ENCODE data around the gene RNF187.

RNF187 gene

GRCh38 chr1:228488818-228489674 is 1.9 kb downstream of the RNF187 start:
- no peaks in the 10 kb centered on the region for H3K9me3 ChIP-seq (ENCODE audit: control insufficient read depth, low read length)
- no peak overlapping the region for H2BK15ac ChIP-seq (ENCODE audit: low read depth, poor library complexity, severe bottlenecking)
- peaks cover 43% of the 10 kb centered on the region for H3K79me1 ChIP-seq (replicated peaks; ENCODE audit: low read length, poor library complexity, severe bottlenecking)
- no peak overlapping the region for H4K91ac ChIP-seq (ENCODE audit: low read length)
- H3K27me3 ChIP-seq (ENCODE audit: control insufficient read depth in 1 of 2, insufficient read depth in 1 of 2, low read length in 2 of 2) = no peaks in the 10 kb centered on the region
- H3K4me1 ChIP-seq (ENCODE audit: control insufficient read depth, insufficient read depth, low read depth, low read length) = peaks cover 21% of the 10 kb centered on the region
- no peak overlapping the region for H3K27ac ChIP-seq (ENCODE audit: low read length, poor library complexity, severe bottlenecking)
- peak overlapping the region in 1 of 2 experiments; percentile 97 for H3K4me3 ChIP-seq (ENCODE audit: insufficient read depth in 1 of 2, low read depth in 1 of 2, low read length in 2 of 2)
- peak overlapping the region in 1 of 2 experiments; percentile 27 for H3K23ac ChIP-seq (ENCODE audit: low read length in 2 of 2)
- H3K18ac ChIP-seq (ENCODE audit: low read depth in 1 of 2, low read length in 2 of 2) = no peak overlapping the region
- H3K36me3 ChIP-seq (ENCODE audit: control insufficient read depth in 1 of 2, insufficient read depth in 2 of 2, low read depth in 1 of 2, low read length in 2 of 2) = peaks cover 38 to 43% of the 10 kb centered on the region in 2 experiments
- H3K4ac ChIP-seq (ENCODE audit: low read depth in 1 of 2, low read length in 2 of 2) = peak overlapping the region in 1 of 2 experiments; percentile 9
- no peak overlapping the region for H2BK120ac ChIP-seq (ENCODE audit: low read depth, low read length)
- H3K14ac ChIP-seq (ENCODE audit: low read length in 2 of 2) = no peak overlapping the region
- peak overlapping the region; percentile 99 for H3K9ac ChIP-seq (ENCODE audit: low read length)
- DNase-seq = no peak
- no peak overlapping the region for H4K8ac ChIP-seq (ENCODE audit: low read length)
- no peak overlapping the region for H2AFZ ChIP-seq (ENCODE audit: low read depth, low read length)
- H2BK12ac ChIP-seq (ENCODE audit: low read length in 2 of 2) = peak overlapping the region in 1 of 2 experiments; percentile 64
- peak overlapping the region; percentile 64 for H3K4me2 ChIP-seq (ENCODE audit: low read length, poor library complexity, severe bottlenecking)
- no peak overlapping the region for H2AK5ac ChIP-seq (ENCODE audit: low read length, severe bottlenecking)
- WGBS = 95% methylated on average over 7 of the region's 9 CpGs
- H2BK5ac ChIP-seq (ENCODE audit: low read depth, low read length, poor library complexity, severe bottlenecking) = no peak overlapping the region

DNA sequence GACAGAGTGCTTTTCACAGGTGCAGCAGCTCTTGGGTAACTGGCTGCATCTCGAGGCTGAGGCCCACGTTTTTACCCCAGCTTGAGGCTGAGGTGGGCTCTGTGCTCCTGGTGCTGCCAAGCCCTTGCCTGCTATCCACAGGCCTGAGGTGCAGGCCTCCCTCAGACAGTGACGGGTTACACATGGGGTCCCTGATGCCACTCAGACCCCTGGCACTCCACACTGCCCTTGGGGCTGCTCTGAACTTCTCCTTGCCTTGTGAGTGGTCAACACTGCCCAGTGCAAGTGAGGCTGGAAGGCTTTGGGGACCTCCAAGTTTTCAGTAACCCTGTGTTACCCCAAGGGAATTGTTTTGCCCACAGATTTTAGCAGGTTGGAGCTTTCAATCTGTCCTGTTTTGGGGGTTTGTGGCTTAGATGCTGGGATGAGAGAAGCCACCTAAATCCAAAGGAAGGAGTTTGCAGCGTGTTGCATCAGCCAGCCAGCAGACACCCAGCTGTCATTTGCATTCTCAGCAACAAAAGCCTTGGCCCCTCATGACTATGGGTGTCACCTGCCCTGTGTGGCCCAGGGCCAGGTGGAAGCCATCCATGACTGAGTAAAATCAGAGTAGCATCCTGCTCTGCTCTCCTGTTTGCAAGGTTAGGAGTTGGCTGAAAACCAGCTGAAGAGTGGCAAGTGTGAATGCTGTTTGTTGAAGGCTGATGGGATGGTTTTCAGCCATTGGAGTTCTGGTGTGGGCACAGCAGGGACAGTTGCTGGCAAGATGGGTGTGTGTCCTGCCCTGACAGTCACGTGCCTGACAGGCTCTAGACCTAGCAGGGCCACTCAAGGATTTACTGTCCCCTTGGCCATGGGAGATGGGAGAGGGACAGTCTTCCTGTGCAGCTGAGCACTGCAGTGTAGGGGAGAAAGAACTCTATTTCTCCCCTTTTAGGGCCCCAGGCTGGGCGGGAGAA is 3.2 kb downstream of the RNF187 start:
- H4K91ac ChIP-seq (ENCODE audit: low read length) = peak overlapping the region; percentile 43
- H2AK5ac ChIP-seq (ENCODE audit: low read length, severe bottlenecking) = no peak overlapping the region
- H3K14ac ChIP-seq (ENCODE audit: low read length in 2 of 2) = peak overlapping the region in 1 of 2 experiments; percentile 74
- no peak overlapping the region for H2BK120ac ChIP-seq (ENCODE audit: low read depth, low read length)
- no peak overlapping the region for H3K9ac ChIP-seq (ENCODE audit: low read length)
- peaks cover 43% of the 10 kb centered on the region for H3K79me1 ChIP-seq (replicated peaks; ENCODE audit: low read length, poor library complexity, severe bottlenecking)
- H3K27ac ChIP-seq (ENCODE audit: low read length, poor library complexity, severe bottlenecking) = no peak overlapping the region
- H3K36me3 ChIP-seq (ENCODE audit: control insufficient read depth in 1 of 2, insufficient read depth in 2 of 2, low read depth in 1 of 2, low read length in 2 of 2) = peaks cover 51 to 56% of the 10 kb centered on the region in 2 experiments
- no peak overlapping the region for H2AFZ ChIP-seq (ENCODE audit: low read depth, low read length)
- no peaks in the 10 kb centered on the region for H3K9me3 ChIP-seq (ENCODE audit: control insufficient read depth, low read length)
- H3K27me3 ChIP-seq (ENCODE audit: control insufficient read depth in 1 of 2, insufficient read depth in 1 of 2, low read length in 2 of 2) = no peaks in the 10 kb centered on the region
- H3K4ac ChIP-seq (ENCODE audit: low read depth in 1 of 2, low read length in 2 of 2) = no peak overlapping the region
- peak; percentile 29 for DNase-seq
- peaks cover 21% of the 10 kb centered on the region for H3K4me1 ChIP-seq (ENCODE audit: control insufficient read depth, insufficient read depth, low read depth, low read length)
- peak overlapping the region in 1 of 2 experiments; percentile 29 for H2BK12ac ChIP-seq (ENCODE audit: low read length in 2 of 2)
- H3K4me2 ChIP-seq (ENCODE audit: low read length, poor library complexity, severe bottlenecking) = no peak overlapping the region
- no peak overlapping the region for H2BK5ac ChIP-seq (ENCODE audit: low read depth, low read length, poor library complexity, severe bottlenecking)
- H4K8ac ChIP-seq (ENCODE audit: low read length) = peak overlapping the region; percentile 65
- H3K23ac ChIP-seq (ENCODE audit: low read length in 2 of 2) = no peak overlapping the region
- 96% methylated on average over 6 of the region's 6 CpGs for WGBS
- H2BK15ac ChIP-seq (ENCODE audit: low read depth, poor library complexity, severe bottlenecking) = no peak overlapping the region
- H3K4me3 ChIP-seq (ENCODE audit: insufficient read depth in 1 of 2, low read depth in 1 of 2, low read length in 2 of 2) = no peak overlapping the region
- H3K18ac ChIP-seq (ENCODE audit: low read depth in 1 of 2, low read length in 2 of 2) = no peak overlapping the region

DNA sequence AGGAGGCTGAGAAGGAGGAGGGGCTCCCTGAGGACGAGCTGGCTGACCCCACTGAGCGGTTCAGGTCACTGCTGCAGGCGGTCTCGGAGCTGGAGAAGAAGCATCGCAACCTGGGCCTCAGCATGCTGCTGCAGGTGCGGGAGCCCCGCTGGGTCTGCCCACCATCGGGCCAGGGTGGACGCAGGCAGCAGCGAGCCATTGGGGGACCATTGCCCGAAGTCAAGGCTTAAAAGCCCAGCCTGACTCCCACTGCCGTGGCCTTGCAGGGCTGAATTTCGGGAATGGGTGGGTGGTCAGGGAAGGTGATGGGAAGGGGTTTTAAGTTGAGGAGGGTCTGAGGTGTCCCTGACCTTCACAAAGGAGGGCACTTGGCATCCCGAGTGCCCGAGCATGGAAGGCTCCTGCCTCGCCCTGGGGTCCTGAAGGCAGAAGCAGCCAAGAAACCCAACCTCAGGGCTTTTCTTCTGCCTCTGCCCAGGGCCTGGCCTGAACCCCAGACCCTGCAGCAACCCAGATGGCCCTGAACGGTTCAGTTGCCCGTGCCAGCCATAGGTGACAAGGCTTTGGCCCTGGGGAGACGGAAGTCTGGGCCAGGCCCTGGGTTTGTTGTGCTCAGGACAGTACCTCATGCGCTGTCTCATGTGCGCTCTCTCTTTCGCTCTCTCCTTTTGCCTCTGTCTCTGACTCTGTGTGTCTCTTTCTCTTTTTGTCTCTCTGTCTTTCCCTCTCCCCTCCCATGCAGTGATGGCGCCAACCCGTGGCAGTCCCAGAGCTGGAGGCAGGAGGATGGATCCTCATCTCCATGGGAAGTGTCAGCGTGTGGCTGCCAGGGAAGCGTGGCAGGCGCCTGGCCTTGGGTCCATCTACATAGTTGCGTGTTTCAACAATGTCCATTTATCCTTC is 6.2 kb downstream of the RNF187 start:
- no peaks in the 10 kb centered on the region for H3K27me3 ChIP-seq (ENCODE audit: control insufficient read depth in 1 of 2, insufficient read depth in 1 of 2, low read length in 2 of 2)
- no peak overlapping the region for H3K4me3 ChIP-seq (ENCODE audit: insufficient read depth in 1 of 2, low read depth in 1 of 2, low read length in 2 of 2)
- H2BK5ac ChIP-seq (ENCODE audit: low read depth, low read length, poor library complexity, severe bottlenecking) = no peak overlapping the region
- H2AFZ ChIP-seq (ENCODE audit: low read depth, low read length) = no peak overlapping the region
- DNase-seq = no peak
- H3K9ac ChIP-seq (ENCODE audit: low read length) = no peak overlapping the region
- no peak overlapping the region for H2BK120ac ChIP-seq (ENCODE audit: low read depth, low read length)
- peaks cover 12% of the 10 kb centered on the region for H3K4me1 ChIP-seq (ENCODE audit: control insufficient read depth, insufficient read depth, low read depth, low read length)
- H2BK12ac ChIP-seq (ENCODE audit: low read length in 2 of 2) = no peak overlapping the region
- no peak overlapping the region for H3K18ac ChIP-seq (ENCODE audit: low read depth in 1 of 2, low read length in 2 of 2)
- H3K4me2 ChIP-seq (ENCODE audit: low read length, poor library complexity, severe bottlenecking) = no peak overlapping the region
- no peaks in the 10 kb centered on the region for H3K9me3 ChIP-seq (ENCODE audit: control insufficient read depth, low read length)
- WGBS = 95% methylated on average over 28 of the region's 28 CpGs
- no peak overlapping the region for H3K27ac ChIP-seq (ENCODE audit: low read length, poor library complexity, severe bottlenecking)
- H2AK5ac ChIP-seq (ENCODE audit: low read length, severe bottlenecking) = no peak overlapping the region
- H3K14ac ChIP-seq (ENCODE audit: low read length in 2 of 2) = no peak overlapping the region
- H2BK15ac ChIP-seq (ENCODE audit: low read depth, poor library complexity, severe bottlenecking) = no peak overlapping the region
- H3K4ac ChIP-seq (ENCODE audit: low read depth in 1 of 2, low read length in 2 of 2) = no peak overlapping the region
- H3K23ac ChIP-seq (ENCODE audit: low read length in 2 of 2) = no peak overlapping the region
- no peak overlapping the region for H4K8ac ChIP-seq (ENCODE audit: low read length)
- H3K36me3 ChIP-seq (ENCODE audit: control insufficient read depth in 1 of 2, insufficient read depth in 2 of 2, low read depth in 1 of 2, low read length in 2 of 2) = peaks cover 62 to 79% of the 10 kb centered on the region in 2 experiments
- H4K91ac ChIP-seq (ENCODE audit: low read length) = no peak overlapping the region
- peaks cover 37% of the 10 kb centered on the region for H3K79me1 ChIP-seq (replicated peaks; ENCODE audit: low read length, poor library complexity, severe bottlenecking)

Measured in mesenchymal stem cell (in vitro differentiated cells and primary cell).